GM06990 (cell line): ENCODE data around the gene NUCKS1.
A peak's percentile ranks its signal among the peaks of the same experiment; 100 is the strongest.

ENCODE experiments used
- DNase-seq: peaks from one replicate; pipeline ENCODE4 v3.0.0-alpha.2; 2011; ENCODE audit not compliant: insufficient read length; ENCODE audit errors: extremely low read depth
- H3K27me3 ChIP-seq: replicated peaks from 2 replicates; pipeline ENCODE4 v1.6.0; 2011; ENCODE audit warnings: low read length; ENCODE audit not compliant: control insufficient read depth, insufficient read depth
- H3K36me3 ChIP-seq: 2 replicates; pipeline ENCODE4 v1.5.1; 2011; ENCODE audit warnings: low read length; ENCODE audit not compliant: control insufficient read depth, insufficient read depth
- H3K4me3 ChIP-seq: replicated peaks from 2 replicates; pipeline ENCODE4 v1.5.1; 2011; ENCODE audit warnings: low read depth, mild to moderate bottlenecking, control low read depth, low read length
- TF ChIP-seq, protein P1 (sequence below): IDR thresholded peaks from 2 replicates; pipeline ENCODE4 v1.5.1; 2011; ENCODE audit warnings: low read length, control low read depth, mild to moderate bottlenecking, inconsistent platforms; ENCODE audit not compliant: insufficient read depth, poor library complexity, severe bottlenecking

The NUCKS1 gene

DNA sequence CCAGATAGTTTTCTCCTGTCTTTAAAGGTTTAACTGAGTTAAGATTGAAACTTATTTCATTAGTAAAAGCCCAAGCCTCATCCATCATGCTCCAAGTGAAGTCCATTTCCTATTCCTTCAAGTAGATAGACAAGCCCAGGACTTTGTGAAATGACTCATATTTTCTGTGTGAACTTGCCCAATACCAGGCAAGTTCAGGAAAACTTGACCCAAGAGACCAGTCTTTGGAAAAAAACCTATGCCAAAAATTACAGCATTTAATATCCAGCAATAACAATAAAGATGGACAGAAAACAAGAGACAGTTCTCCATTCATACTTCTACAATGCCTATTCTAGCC, 25.7 kb upstream of the NUCKS1 start:
- Histone ChIP-seq H3K4me3 (peak overlapping the region; percentile 84), H3K36me3 (no peaks in the 10 kb centered on the region; the same call in 1 of the 2 replicates), H3K27me3 (no peaks in the 10 kb centered on the region)
- TF ChIP-seq, protein P1, sequence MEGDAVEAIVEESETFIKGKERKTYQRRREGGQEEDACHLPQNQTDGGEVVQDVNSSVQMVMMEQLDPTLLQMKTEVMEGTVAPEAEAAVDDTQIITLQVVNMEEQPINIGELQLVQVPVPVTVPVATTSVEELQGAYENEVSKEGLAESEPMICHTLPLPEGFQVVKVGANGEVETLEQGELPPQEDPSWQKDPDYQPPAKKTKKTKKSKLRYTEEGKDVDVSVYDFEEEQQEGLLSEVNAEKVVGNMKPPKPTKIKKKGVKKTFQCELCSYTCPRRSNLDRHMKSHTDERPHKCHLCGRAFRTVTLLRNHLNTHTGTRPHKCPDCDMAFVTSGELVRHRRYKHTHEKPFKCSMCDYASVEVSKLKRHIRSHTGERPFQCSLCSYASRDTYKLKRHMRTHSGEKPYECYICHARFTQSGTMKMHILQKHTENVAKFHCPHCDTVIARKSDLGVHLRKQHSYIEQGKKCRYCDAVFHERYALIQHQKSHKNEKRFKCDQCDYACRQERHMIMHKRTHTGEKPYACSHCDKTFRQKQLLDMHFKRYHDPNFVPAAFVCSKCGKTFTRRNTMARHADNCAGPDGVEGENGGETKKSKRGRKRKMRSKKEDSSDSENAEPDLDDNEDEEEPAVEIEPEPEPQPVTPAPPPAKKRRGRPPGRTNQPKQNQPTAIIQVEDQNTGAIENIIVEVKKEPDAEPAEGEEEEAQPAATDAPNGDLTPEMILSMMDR, result no peak
- DNase-seq, result no peak

DNA sequence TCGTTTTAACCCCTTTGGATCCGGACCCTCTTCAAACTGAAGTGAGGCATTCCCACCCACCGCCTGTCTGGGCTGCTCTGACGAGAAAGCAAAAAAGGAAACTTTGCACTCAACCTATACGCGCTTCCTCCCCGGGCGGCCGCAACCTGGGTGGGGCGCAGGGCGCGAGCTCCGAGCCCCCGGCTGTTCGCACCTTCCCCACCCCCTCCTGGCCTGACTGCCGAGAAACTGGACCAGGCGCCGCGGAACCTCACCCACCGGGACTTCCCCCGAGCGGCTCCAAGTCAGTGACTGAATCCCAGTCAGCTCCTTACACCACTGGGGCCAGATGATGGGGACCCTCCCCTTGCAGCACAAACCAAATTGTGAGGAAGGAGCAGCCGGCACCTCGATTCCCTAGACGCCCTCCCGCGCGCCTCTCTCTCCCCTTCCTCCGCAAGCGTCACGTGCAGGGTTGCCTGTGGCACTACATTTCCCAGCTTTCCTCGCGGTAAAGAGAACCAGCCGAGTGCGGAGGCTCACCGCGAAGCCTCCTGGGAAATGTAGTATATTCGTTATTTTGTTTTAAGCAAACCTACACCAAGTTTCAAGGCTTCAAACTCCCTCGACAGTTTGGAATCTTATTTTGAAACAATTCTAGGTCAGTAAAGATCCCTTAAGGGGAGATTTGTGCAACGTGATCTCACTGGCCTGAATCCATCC, 25.2 kb upstream of the NUCKS1 start, which contains the start of gene RAB29:
TSS of gene RAB29 (minus strand) at position 468 of the 702 bp plus-strand sequence. CDS start 526 bp downstream, outside the sequence.
- no peaks in the 10 kb centered on the region; the same call in 1 of the 2 replicates for H3K36me3 ChIP-seq

DNA sequence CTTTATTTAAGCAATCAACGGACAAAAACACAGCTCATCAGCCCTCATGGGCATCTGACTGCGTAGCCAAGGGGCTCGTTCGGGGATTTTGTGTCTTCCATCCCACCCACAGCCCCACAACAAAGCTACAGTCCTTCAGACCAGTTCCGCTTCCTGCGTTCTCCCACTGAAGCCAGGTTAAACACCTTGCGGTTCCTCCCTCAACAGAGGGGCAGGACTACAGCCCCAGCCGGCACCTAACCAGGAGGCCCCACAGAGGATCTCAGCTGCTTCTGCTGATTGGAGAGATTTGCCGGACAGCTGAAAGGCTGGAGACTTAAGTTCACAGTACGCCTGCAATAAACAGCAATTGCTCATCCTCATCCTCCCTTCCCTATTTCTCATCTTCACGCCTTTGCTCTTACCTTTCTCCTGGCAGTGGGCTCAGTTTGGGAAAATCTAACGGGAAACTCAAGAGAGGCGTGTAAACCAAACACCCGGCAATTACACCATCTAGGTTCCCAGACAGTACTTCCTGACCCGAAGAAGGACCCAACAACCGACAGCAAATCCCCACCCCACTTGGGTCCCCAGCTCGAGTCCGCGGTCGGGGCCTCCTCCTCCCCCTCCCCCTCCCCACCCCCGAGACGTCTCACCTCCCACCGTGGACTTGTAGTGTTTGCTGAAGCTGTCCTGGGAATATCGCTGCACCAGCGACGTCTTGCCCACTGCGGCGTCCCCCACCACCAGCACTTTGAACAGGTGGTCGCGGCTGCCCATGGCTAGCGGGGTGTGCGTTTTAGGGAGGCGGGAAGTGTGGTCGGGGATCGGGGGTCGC, 24.4 kb upstream of the NUCKS1 start:
- Histone ChIP-seq H3K36me3 (no peaks in the 10 kb centered on the region; the same call in 1 of the 2 replicates), H3K4me3 (peak overlapping the region; percentile 84), H3K27me3 (no peaks in the 10 kb centered on the region)
- peak; percentile 32 for DNase-seq
- TF ChIP-seq, protein P1, result no peak

More for the DNA sequence above, 25.2 kb upstream of the NUCKS1 start, which contains the start of gene RAB29:
- TF ChIP-seq, protein P1, result no peak
- Histone ChIP-seq H3K27me3 (no peaks in the 10 kb centered on the region), H3K4me3 (peak within 1 kb of the TSS; percentile 84)
- DNase-seq, result peak; percentile 85

DNA sequence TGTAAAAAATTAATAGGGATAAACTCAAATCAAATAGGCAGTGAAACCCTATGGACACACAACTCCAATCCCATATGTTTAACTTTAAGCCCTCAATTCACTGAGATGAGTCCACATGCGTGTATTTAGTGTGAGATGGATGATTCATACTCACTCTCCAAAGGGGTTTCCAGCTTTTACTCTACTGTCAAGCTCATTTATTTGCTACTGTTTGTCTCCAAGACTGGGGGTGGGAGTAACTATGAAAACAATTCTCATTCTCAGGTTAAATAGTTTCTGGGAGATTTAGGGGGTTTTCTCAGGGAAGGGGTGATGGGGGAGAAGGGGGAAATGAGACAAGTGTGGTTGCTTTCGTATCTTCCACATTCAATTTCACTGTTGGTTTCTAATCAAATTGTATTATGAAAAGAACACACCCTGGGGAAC, 22.6 kb upstream of the NUCKS1 start:
- DNase-seq, result peak; percentile 31
- Histone ChIP-seq H3K4me3 (peak overlapping the region; percentile 37; the same call in 1 of the 2 replicates), H3K36me3 (no peaks in the 10 kb centered on the region; the same call in 1 of the 2 replicates), H3K27me3 (no peaks in the 10 kb centered on the region)
- TF ChIP-seq, protein P1, result no peak

DNA sequence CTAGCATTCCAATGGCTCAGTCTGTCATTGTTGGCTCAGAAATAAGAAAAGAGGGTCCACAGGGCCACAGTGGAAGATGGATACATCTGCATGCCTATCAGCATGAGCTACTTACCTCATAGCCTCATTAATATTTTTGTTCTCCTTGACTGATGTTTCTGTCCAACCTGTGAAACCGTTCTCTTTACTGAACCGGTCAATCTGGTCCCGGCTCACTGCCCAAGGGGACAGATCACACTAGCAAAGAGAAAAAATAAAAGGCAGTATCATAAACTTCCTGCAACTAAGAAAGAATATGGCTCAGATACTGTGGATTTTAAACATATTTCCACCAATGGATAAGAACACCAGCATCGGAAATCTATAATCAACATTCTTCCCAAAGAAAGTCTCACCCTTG, 20.6 kb upstream of the NUCKS1 start:
- no peak overlapping the region for H3K4me3 ChIP-seq
- DNase-seq, result no peak
- no peaks in the 10 kb centered on the region for H3K27me3 ChIP-seq
- no peaks in the 10 kb centered on the region; the same call in 1 of the 2 replicates for H3K36me3 ChIP-seq
- TF ChIP-seq, protein P1, result no peak
